MCF 10A (cell line): Measurements from ENCODE around the gene EHBP1L1. TPM values are rescaled to one million over a fixed set of nuclear protein-coding genes. Genes with fewer than 3 reads are reported as not detected.
A peak's percentile ranks its signal among the peaks of the same experiment; 100 is the strongest.

Experiments used
- BruUV-seq: library from RNA; stranded (reverse); fragments of 400-500 nt; replicated peaks from 2 replicates; lab custom pipeline; 2021; lab: Mats Ljungman, UMichigan
- CTCF ChIA-PET: fragments of 300-600 bp; sonication (Branson Sonifier 250); formaldehyde crosslinking; extraction: SDS; loops from one replicate; lab custom pipeline; 2021; ENCODE audit warnings: antibody characterized with exemption, inconsistent platforms; lab: Yijun Ruan, JAX
- POLR2A ChIA-PET: fragments of 300-600, 350-650 bp; sonication (Branson Sonifier 250); formaldehyde crosslinking; extraction: SDS; loops from one replicate; lab custom pipeline; 2020; ENCODE audit warnings: antibody characterized with exemption, inconsistent platforms; lab: Yijun Ruan, JAX
- DNase-seq: peaks from one replicate; pipeline ENCODE4 v3.0.0-alpha.2; 2018; ENCODE audit not compliant: unreplicated experiment
- H3K27ac Mint-ChIP-seq: one replicate; pipeline ENCODE4 v1.8.0; 2022; ENCODE audit warnings: mild to moderate bottlenecking, low read depth, mixed read lengths; ENCODE audit not compliant: unreplicated experiment
- H3K27me3 Mint-ChIP-seq: one replicate; pipeline ENCODE4 v1.8.0; 2022; ENCODE audit warnings: mixed read lengths; ENCODE audit not compliant: insufficient read depth, unreplicated experiment
- H3K36me3 Mint-ChIP-seq: one replicate; pipeline ENCODE4 v1.8.0; 2022; ENCODE audit warnings: mild to moderate bottlenecking, moderate library complexity, mixed read lengths; ENCODE audit not compliant: insufficient read depth, unreplicated experiment
- H3K4me1 Mint-ChIP-seq: one replicate; pipeline ENCODE4 v1.8.0; 2022; ENCODE audit warnings: mixed read lengths; ENCODE audit not compliant: insufficient read depth, unreplicated experiment
- H3K4me3 Mint-ChIP-seq: one replicate; pipeline ENCODE4 v1.8.0; 2022; ENCODE audit warnings: mild to moderate bottlenecking, moderate library complexity, mixed read lengths; ENCODE audit not compliant: unreplicated experiment
- H3K9me3 Mint-ChIP-seq: one replicate; pipeline ENCODE4 v1.8.0; 2022; ENCODE audit warnings: mixed read lengths; ENCODE audit not compliant: unreplicated experiment
- CTCF ChIP-seq: fragments of 200-600 bp; IDR thresholded peaks from one replicate; pipeline ENCODE4 v1.8.0; 2022; ENCODE audit warnings: antibody characterized with exemption, mild to moderate bottlenecking; ENCODE audit not compliant: unreplicated experiment
- intact Hi-C: fragments of 100-400 bp; cut with micrococcal nuclease; formaldehyde crosslinking; loops from 2 replicates; pipeline ENCODE4 v1.14.1; 2022
- total RNA-seq: library from RNA; stranded (reverse); gene quantifications from 2 replicates; pipeline ENCODE4 v1.2.3, GENCODE V29; 2022

Gene EHBP1L1
- total RNA-seq, 1 experiment from 2014 or later: 31.3 TPM

DNA sequence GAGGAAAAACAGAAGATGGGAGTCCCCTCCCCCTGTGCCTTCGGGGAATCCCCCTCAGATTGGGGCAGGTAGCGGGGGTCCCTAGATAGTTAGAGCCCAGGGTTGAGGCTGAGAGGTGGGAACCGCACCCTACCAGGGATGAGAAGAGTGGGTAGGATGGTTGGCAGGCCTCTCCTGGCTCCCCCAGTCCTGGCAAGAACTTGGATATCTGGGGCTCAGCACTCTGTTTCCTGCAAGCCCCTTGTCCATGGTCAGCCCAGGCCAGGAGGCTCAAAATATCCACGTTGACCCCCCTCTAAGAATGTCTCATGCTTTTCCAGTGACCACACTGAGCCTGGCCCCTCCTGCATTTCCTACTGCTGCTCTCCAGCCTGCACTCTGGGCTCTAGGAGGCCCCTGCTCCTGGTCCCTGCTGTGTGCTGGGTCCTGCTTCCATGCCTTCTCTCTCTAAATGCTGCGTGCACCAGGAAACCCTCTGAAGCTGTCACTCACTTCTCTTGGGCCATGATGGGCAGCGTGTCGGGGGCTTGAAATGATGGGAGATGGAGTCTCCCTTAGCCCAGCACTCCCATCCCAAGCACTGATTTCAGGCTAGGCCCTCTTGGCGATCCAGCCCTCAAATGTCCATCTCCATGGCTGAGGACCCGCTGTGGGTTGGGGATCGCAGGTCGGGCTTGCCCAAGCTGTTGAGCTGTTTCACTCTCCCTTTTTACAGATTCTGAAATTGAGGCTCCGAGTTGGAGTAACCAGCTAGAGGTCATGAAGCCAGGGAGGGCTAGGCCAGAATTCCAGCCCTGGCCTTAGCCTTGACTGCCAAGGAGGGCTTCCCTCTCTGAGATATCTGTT lies 36.1 kb downstream of the EHBP1L1 start:
- Mint-ChIP-seq H3K9me3 (no peaks in the 10 kb centered on the region), H3K27me3 (no peaks in the 10 kb centered on the region), H3K4me3 (peak overlapping the region; percentile 91), H3K4me1 (peaks cover 39% of the 10 kb centered on the region), H3K27ac (peak overlapping the region; percentile 96), H3K36me3 (peaks cover 27% of the 10 kb centered on the region)
- ChIA-PET CTCF (interaction anchor here (1.1 to 1.5 kb wide), 4 partner anchors 18 to 245 kb away, joined by 3 to 9 read pairs (median 6); no protein-coding TSS in a partner anchor), POLR2A (interaction anchor here (0.7 to 6.9 kb wide), 5 partner anchors 7 to 77 kb away, joined by 3 to 103 read pairs (median 9); partner anchors contain the start of genes EHBP1L1, FAM89B, RELA and ZNRD2)
- intact Hi-C loops: no loop called here
- TF ChIP-seq CTCF: no peak
- DNase-seq: no peak
- no TSS peak for BruUV-seq

GRCh38 chr11:65612691-65613090 lies 36.8 kb downstream of the EHBP1L1 start:
- TF ChIP-seq CTCF: no peak
- Mint-ChIP-seq H3K36me3 (peaks cover 24% of the 10 kb centered on the region), H3K4me1 (peaks cover 39% of the 10 kb centered on the region), H3K4me3 (peak overlapping the region; percentile 91), H3K27me3 (no peaks in the 10 kb centered on the region), H3K9me3 (no peaks in the 10 kb centered on the region), H3K27ac (peak overlapping the region; percentile 96)
- no TSS peak for BruUV-seq
- POLR2A ChIA-PET: interaction anchor here (0.7 to 6.9 kb wide), 8 partner anchors 8 to 245 kb away, joined by 3 to 103 read pairs (median 3); partner anchors contain the start of genes CFL1, EHBP1L1, FAM89B and RELA
- no peak for DNase-seq
- intact Hi-C loops: no loop called here
- CTCF ChIA-PET: interaction anchor here (1.2 to 1.5 kb wide), 3 partner anchors 19 to 71 kb away, joined by 4 to 9 read pairs (median 7); no protein-coding TSS in a partner anchor

GRCh38 chr11:65613091-65613928 lies 37.5 kb downstream of the EHBP1L1 start:
- intact Hi-C loops: no loop called here
- no peaks in the 10 kb centered on the region for H3K9me3 Mint-ChIP-seq
- H3K27ac Mint-ChIP-seq: peak overlapping the region; percentile 96

More at GRCh38 chr11:65613091-65613928, 37.5 kb downstream of the EHBP1L1 start:
- Mint-ChIP-seq H3K4me3 (peak overlapping the region; percentile 91), H3K4me1 (peaks cover 39% of the 10 kb centered on the region), H3K36me3 (peaks cover 19% of the 10 kb centered on the region), H3K27me3 (no peaks in the 10 kb centered on the region)
- no TSS peak for BruUV-seq
- ChIA-PET POLR2A (interaction anchor here (1.0 to 6.9 kb wide), 16 partner anchors 8 to 245 kb away, joined by 3 to 103 read pairs (median 4); partner anchors contain the start of genes CFL1, EHBP1L1, FAM89B and FRMD8), CTCF (interaction anchor here (0.9 to 1.5 kb wide), 4 partner anchors 20 to 167 kb away, joined by 4 to 9 read pairs (median 6); no protein-coding TSS in a partner anchor)
- no peak for TF ChIP-seq CTCF
- DNase-seq: no peak
